Keratinocyte (primary cell): Measurements from ENCODE around the gene SLC25A34.

Experiments used
- CTCF ChIP-seq, 3 experiments: IDR thresholded peaks in 1 of 3; conservative IDR thresholded peaks in 1 of 3; optimal IDR thresholded peaks in 1 of 3; 2 replicates in 2 of 3; 3 replicates in 1 of 3; pipeline versions ENCODE3 to v1.5.1; 2011; ENCODE audit warnings: low read length in 3 of 3, mild to moderate bottlenecking in 3 of 3, moderate library complexity in 2 of 3, control low read depth in 1 of 3, inconsistent platforms in 1 of 3; ENCODE audit not compliant: insufficient read depth in 2 of 3; ENCODE audit errors: extremely low read depth in 1 of 3
- EZH2 ChIP-seq: IDR thresholded peaks from one replicate; pipeline ENCODE4 v1.6.1; 2012; ENCODE audit warnings: inconsistent platforms, mild to moderate bottlenecking, low read length, moderate library complexity

DNA sequence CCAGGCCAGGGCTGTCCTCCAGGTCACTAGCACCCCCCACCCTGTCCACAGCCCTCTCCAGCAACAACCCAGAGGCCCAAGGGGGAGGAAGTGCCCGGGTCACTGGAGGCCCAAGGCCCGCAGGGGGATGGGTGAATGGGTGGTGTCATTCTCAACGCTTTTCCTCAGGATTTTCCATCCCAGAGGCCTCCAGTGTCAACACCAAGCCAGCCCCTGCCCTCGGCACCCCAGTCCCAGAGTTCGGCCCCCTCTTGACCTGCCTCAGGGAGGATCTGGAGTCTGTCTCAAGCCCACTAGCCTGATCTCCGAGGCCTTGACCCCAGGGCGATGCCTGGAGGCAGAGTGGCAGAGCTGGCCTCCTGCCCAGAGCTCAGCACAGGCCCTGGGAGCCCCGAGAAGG is 11.3 kb downstream of the SLC25A34 start:
- TF ChIP-seq CTCF (optimal IDR thresholded peaks at IDR 0.05 in 1 of 3, IDR thresholded peaks at IDR 0.05 in 1 of 3, conservative IDR thresholded peaks at IDR 0.05 in 1 of 3; ENCODE audit: extremely low read depth in 1 of 3, insufficient read depth in 2 of 3, low read length in 3 of 3) (no peak), EZH2 (no peak)
